Measurements from ENCODE around the gene PLXDC1. TPM values are rescaled to one million over a fixed set of nuclear protein-coding genes. Genes with fewer than 3 reads are reported as not detected.

The PLXDC1 gene
- total and polyA plus RNA-seq, 2 experiments from 2014 or later = 0.28 to 0.91 TPM

- no peak for TF ChIP-seq ZNF462 (CRISPR knock-in tag; IDR thresholded peaks at IDR 0.05)
- TF ChIP-seq EZH2phosphoT487 (IDR thresholded peaks at IDR 0.05; ENCODE audit: unreplicated experiment) = no peak
- no peak for TF ChIP-seq STAT1 (IDR thresholded peaks at IDR 0.05; ENCODE audit: unreplicated experiment)
- TF ChIP-seq ZNF331 (CRISPR knock-in tag; IDR thresholded peaks at IDR 0.05; ENCODE audit: low read depth) = no peak
- TF ChIP-seq CTCF (conservative IDR thresholded peaks at IDR 0.05; ENCODE audit: low read depth in 2 of 2) = no peak
- no peak for TF ChIP-seq JUNB (IDR thresholded peaks at IDR 0.05; ENCODE audit: unreplicated experiment)
- no peak for TF ChIP-seq EZH2 (IDR thresholded peaks at IDR 0.05; ENCODE audit: low read depth, unreplicated experiment)
- no peak for TF ChIP-seq CREB1 (CRISPR knock-in tag; IDR thresholded peaks at IDR 0.05; ENCODE audit: low read depth)
- TF ChIP-seq POLR2AphosphoS5 (IDR thresholded peaks at IDR 0.05; ENCODE audit: low read depth) = no peak
- no peak for TF ChIP-seq NANOG (IDR thresholded peaks at IDR 0.05; ENCODE audit: borderline replicate concordance)
Measured at GRCh38 chr17:39139161-39139511, 12.3 kb downstream of the PLXDC1 start (continued).
